ENCODE data around the gene TCF19. TPM values are rescaled to one million over a fixed set of nuclear protein-coding genes. Genes with fewer than 3 reads are reported as not detected.

The TCF19 gene
- total RNA-seq, 2 experiments from 2014 or later, result 56.7 to 61.6 TPM

- no peak for TF ChIP-seq CTCF (conservative IDR thresholded peaks at IDR 0.05; ENCODE audit: low read length)
- no peak for TF ChIP-seq EZH2phosphoT487 (IDR thresholded peaks at IDR 0.05; ENCODE audit: borderline replicate concordance, low read depth, low read length)
- H3K9me3 ChIP-seq (ENCODE audit: low read length), result no peaks in the 10 kb centered on the region
- H3K4me3 ChIP-seq (ENCODE audit: low read depth, low read length, poor library complexity, severe bottlenecking), result no peak overlapping the region
- H3K4me2 ChIP-seq (ENCODE audit: low read length), result no peak overlapping the region
- no peaks in the 10 kb centered on the region for H3K36me3 ChIP-seq (ENCODE audit: insufficient read depth, low read length)
- intact Hi-C loops (cut with micrococcal nuclease; ENCODE audit: unreplicated experiment), result no loop called here
- no peaks in the 10 kb centered on the region for H3K79me2 ChIP-seq (ENCODE audit: insufficient read depth, low read depth, low read length)
- no TSS peak for BruUV-seq (replicated peaks)
- H3K27ac ChIP-seq (ENCODE audit: low read depth, low read length, poor library complexity, severe bottlenecking), result no peak overlapping the region
- no peak overlapping the region for H2AFZ ChIP-seq (ENCODE audit: low read length)
- H3K9me2 ChIP-seq (ENCODE audit: insufficient read depth, low read length), result no peaks in the 10 kb centered on the region
- DNase-seq (ENCODE audit: low spot score), result no peak
- ChIA-PET POLR2A (no interaction called here), CTCF (ENCODE audit: unreplicated experiment) (no interaction called here)
- no peaks in the 10 kb centered on the region for H4K20me1 ChIP-seq (ENCODE audit: insufficient read depth, low read length)
- H3K4me1 ChIP-seq (ENCODE audit: insufficient read depth, low read length, poor library complexity, severe bottlenecking), result no peaks in the 10 kb centered on the region
Measured at GRCh38 chr6:31122791-31123706, 35.3 kb upstream of the TCF19 start.

- Histone ChIP-seq H3K9me2 (ENCODE audit: insufficient read depth, low read length) (no peaks in the 10 kb centered on the region), H3K4me1 (ENCODE audit: insufficient read depth, low read length, poor library complexity, severe bottlenecking) (no peaks in the 10 kb centered on the region), H3K4me3 (ENCODE audit: low read depth, low read length, poor library complexity, severe bottlenecking) (no peak overlapping the region), H3K4me2 (ENCODE audit: low read length) (no peak overlapping the region), H3K36me3 (ENCODE audit: insufficient read depth, low read length) (no peaks in the 10 kb centered on the region), H3K27ac (ENCODE audit: low read depth, low read length, poor library complexity, severe bottlenecking) (no peak overlapping the region), H4K20me1 (ENCODE audit: insufficient read depth, low read length) (no peaks in the 10 kb centered on the region), H3K9me3 (ENCODE audit: low read length) (no peaks in the 10 kb centered on the region), H3K79me2 (ENCODE audit: insufficient read depth, low read depth, low read length) (no peaks in the 10 kb centered on the region), H2AFZ (ENCODE audit: low read length) (no peak overlapping the region)
- BruUV-seq (replicated peaks), result no TSS peak
- no peak for TF ChIP-seq EZH2phosphoT487 (IDR thresholded peaks at IDR 0.05; ENCODE audit: borderline replicate concordance, low read depth, low read length)
- TF ChIP-seq CTCF (conservative IDR thresholded peaks at IDR 0.05; ENCODE audit: low read length), result no peak
- CTCF ChIA-PET (ENCODE audit: unreplicated experiment), result no interaction called here
- POLR2A ChIA-PET, result no interaction called here
- intact Hi-C loops (cut with micrococcal nuclease; ENCODE audit: unreplicated experiment), result no loop called here
- no peak for DNase-seq (ENCODE audit: low spot score)
Measured at GRCh38 chr6:31125162-31125561, 33.2 kb upstream of the TCF19 start.

Measured in OCI-LY7 (cell line).